Measurements from ENCODE around the gene PTPN6.

Gene PTPN6

DNA sequence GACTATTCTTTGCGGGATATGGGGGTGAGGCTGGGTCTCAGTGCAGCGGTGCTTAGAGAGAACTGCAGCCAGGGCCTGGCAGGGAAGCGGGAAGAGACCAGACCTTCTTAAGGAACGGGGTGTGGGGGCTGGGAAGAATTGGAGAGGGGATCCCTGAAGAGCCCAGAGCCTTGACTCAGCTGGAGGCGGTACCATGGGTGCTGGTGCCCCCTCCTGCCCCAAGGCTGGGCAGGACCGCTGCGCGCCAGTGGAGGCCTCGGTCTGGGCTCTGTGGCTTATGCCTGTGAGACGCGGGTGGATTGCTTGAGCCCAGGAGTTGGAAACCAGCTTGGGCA lies 8.9 kb upstream of the PTPN6 start:
- ATAC-seq = no peak

DNA sequence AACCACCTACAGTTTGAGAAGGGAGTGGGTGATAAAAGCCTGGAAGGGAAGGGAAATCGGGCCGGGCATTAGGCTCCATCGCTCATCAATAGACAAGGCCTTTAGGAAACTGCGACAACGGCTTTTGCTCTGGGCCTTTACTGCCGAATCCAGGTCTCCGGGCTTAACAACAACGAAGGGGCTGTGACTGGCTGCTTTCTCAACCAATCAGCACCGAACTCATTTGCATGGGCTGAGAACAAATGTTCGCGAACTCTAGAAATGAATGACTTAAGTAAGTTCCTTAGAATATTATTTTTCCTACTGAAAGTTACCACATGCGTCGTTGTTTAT lies 7.8 kb upstream of the PTPN6 start:
- ATAC-seq = peak; percentile 47 to 53

DNA sequence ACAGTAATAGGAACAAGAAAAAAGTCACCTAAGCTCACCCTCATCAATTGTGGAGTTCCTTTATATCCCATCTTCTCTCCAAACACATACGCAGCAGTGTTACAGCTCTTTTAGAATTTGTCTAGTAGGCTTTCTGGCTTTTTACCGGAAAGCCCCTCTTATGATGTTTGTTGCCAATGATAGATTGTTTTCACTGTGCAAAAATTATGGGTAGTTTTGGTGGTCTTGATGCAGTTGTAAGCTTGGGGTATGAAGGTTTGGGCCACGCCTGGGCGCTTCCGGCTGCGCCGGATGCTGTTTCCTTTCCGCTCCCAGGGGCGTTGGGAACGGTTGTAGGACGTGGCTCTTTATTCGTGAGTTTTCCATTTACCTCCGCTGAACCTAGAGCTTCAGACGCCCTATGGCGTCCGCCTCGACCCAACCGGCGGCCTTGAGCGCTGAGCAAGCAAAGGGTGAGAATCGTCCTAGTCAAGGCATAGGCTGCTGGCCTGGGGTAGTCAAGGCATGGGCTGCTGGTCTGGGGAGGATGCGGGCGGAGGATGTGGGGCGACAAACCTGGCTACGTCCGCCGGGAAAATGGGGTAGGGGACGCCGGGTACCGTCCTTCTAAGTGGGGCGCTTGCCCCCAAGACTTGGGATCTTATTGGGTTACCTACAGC lies 7.3 kb upstream of the PTPN6 start, which contains the start of the genes C12orf57 and RNU7-1:
Gene C12orf57, plus strand, starts transcription at position 301 of the 659 bp plus-strand sequence. Its CDS starts 100 bp downstream, at position 401.
Gene RNU7-1, plus strand, starts transcription at position 95 of the 659 bp plus-strand sequence.
- peak; percentile 70 to 77 for ATAC-seq

DNA sequence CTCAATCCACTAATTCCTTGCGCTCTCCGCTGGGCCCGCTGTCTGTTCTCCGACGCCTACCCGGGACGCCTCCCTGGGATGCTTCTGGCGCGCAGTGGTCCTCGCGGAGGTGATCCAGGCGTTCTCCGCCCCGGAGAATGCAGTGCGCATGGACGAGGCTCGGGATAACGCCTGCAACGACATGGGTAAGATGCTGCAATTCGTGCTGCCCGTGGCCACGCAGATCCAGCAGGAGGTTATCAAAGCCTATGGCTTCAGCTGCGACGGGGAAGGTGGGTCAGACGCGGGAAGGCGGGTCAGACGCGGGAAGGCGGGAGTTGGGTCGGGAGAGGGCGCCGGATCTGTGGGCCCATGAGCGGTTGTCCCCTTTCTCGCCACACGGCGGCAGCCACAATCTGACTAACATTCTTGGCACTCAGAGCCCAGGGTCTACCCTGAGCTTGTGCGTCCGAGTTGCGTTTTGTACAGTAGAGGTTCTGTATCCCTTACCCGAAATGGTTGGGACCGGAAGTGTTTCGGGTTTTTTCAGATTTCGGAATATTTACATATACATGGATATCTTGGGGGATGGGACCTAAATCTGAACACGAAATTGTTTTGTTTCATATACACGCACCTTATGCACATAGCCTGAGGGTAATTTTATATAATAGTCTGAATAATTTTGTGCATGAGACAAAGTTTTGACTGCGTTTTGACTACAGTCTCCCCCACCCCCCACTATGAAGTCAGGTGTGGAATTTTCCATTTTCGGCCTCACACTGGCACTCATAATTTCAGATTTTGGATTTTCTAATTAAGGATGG lies 6.6 kb upstream of the PTPN6 start:
- ATAC-seq = peak; percentile 47 to 54

DNA sequence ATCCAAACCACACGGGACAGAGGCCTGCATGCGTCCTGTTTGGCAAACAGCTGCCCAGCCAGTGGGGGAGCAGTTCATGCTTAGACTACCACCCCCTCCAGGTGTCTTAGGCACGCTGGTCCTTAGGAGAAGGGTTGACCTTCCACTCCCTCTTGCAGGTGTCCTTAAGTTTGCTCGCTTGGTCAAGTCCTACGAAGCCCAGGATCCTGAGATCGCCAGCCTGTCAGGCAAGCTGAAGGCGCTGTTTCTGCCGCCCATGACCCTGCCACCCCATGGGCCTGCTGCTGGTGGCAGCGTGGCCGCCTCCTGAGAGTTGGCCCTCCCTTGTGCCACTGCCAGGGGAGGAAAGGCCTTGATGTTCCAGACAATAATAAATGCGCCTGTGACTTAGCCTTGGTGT lies 5.5 kb upstream of the PTPN6 start:
- ATAC-seq = no peak

DNA sequence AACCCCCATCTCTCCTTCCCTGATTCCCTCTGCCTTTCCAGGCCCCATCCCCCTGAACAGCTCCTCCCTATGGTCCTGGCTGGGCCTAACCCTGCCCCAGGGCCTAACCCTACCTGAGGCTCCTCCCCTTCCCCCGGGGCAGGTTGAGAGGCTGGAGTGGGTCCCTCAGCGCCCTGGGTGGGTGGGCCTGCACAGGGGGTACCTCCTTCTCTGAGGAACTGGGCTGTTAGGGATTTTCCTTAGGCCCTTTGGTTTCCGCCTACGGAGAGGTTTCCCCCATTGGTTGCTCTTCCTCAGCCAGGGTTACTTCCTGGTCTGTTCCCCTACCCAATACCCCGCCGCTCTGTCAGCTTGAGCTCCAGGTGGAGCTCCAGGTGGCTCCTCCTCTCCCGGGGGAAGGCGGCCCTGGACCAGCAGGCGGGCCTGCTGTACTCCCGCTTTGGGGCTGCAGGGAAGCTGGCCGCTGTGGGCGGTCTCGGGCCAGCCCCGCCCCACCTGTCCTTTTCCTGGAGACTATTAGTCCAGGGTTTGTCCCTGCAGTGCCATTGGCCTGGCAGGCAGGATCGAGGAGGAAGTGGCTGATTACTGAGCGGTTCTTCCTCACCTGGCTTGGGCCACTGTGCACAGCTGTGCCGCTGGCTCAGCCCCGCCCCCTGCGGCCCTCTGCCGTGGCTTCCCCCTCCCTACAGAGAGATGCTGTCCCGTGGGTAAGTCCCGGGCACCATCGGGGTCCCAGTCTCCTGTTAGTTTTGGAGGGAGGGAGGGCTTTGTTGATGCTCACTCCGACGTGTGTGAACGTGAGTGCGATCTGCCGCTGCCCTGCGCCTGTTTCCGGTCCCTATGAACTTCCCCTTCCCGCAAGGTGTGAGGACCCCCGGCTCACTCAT lies 4.9 kb upstream of the PTPN6 start:
- ATAC-seq = no peak

DNA sequence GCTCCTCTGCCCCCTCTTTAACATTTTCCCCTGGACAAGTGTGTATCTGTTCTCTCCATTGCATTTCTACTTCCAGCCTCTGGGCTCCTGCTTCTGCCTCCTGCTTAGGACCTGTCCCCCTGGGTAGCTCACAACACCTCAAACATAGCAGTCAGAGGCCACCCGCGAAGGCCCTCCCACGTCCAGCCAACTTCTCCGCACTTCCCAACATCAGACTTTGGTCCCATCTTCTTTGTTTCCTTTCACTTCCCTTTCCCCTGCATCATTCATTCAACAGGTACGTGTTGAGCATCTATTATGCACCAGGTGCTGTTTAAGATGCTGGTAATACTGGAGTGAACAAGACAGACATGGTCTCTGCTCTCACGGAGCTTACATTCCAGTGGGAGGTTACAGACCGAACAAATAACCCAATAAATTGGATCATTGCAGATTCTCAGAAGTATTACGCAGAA lies 4.2 kb upstream of the PTPN6 start:
- no peak for ATAC-seq

DNA sequence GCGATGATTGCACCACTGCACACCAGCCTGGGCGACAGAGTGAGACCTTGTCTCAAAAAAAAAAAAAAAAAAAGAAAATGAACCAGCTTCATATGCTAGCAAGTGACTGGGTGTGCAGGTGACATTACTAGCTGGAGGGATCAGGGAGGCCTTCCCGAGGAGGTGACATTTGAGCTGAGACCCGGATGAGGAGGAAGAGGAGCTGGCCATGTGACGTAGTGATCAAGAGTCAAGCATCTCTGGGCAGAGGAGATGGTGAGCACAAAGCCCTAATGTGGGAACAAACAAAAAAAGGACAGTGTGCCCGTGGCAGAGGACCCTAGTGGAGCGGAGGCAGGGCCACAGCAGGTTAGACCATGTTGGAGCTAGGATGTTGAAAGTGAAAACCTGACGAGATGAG lies 3.5 kb upstream of the PTPN6 start:
- ATAC-seq = no peak

DNA sequence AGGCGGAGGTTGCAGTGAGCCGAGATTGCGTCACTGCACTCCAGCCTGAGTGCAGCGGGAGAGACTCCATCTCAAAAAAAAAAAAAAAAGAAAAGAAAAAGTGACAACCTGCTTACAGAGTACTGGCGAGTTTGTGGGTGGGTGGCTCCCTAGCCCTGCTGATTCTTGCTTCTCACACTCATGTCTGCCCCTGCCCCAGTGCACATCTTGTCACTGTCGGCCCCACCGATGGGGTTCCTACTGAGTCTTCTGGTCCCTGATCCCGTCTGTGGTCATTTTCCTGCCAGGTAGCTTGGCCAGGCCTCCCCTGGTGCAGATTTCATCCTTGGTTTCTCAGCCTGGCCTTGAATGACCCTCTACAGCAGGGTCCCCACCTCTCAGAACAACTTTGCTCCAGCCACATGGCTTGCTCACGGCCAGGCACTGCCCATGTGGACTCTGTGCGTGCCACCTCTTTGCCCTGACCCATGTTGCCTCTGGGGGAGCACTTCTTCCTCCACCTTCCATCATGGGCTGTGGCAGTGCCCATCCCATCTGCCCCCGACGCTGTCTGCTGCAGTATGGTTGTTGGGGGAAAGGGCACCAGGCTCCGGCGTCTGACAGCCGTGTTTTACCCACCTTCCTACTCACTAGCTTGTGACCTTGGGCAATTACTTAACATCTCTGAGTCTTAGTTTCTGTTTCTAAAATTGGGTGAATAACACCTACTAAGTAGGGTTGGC lies 2.1 kb upstream of the PTPN6 start:
- ATAC-seq = peak; percentile 30 to 44

DNA sequence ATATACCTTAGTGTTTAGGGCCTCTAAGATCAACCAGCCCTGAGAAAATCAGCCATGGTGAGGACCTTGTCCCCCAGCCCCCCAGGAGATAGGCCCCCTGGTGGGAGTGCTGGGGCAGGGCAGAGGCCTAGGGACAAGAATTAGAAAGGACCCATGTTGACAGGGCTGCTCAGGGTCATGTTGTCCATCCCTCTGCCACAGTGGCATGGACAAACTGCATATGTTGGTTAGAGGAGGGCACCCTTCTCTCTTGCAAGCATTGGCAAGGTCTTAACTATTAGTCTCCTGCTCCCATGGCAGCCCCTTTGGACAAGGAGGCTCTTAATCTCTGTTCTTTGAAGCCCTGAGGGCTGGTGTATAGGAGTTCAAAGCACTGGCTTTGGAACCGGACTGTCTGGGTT lies 755 bp upstream of the PTPN6 start:
- no peak for ATAC-seq

DNA sequence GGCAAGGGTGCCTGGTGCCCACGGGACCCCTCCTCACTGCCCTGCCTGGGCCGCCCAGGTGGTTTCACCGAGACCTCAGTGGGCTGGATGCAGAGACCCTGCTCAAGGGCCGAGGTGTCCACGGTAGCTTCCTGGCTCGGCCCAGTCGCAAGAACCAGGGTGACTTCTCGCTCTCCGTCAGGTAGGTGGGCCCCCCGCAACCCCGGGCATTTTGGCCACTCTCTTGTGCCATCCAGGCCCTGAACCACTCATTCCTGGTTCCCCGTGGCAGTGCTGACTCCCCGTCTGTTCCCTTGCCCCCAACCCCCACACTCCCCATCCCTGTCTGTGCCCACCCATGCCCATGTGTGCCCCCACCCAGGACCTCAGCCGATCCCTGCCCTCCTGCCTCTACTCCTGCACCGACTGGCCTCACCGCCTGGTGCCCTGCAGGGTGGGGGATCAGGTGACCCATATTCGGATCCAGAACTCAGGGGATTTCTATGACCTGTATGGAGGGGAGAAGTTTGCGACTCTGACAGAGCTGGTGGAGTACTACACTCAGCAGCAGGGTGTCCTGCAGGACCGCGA lies 480 bp downstream of the PTPN6 start:
- ATAC-seq = peak; percentile 4 to 10

DNA sequence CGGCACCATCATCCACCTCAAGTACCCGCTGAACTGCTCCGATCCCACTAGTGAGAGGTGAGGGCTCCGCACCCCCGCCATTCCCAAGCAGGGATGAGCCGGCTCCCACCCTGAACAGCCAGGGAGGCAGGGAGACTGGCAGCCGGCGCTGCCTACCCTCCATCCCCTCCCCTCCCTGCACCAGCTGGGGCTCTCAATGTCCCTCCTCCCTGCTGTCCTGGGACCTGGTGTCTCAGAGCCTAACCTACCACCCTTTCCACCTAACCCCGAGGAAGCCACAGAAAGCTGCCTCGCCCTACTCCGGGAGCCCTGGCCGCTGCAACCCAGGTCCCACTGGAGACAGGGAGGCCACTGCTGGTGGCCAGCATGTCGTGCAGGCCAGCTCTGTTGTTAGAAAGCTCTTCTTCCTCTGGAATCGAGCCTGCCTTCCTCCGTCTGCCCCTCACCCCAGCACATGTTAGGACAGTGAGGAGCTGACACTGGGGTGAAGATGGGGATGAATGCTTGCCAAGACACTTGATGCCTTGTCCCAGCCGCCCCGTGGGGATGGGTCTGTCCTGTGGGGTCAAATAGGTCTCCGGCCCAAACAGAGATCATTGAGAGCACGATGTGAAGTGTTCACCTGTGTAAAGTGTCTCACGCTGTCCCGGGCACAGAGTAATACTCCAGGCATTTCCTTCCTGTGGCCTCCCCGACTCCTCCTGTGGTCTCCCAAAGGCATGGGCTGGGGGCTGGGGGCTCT lies 1.1 kb downstream of the PTPN6 start:
- no peak for ATAC-seq

DNA sequence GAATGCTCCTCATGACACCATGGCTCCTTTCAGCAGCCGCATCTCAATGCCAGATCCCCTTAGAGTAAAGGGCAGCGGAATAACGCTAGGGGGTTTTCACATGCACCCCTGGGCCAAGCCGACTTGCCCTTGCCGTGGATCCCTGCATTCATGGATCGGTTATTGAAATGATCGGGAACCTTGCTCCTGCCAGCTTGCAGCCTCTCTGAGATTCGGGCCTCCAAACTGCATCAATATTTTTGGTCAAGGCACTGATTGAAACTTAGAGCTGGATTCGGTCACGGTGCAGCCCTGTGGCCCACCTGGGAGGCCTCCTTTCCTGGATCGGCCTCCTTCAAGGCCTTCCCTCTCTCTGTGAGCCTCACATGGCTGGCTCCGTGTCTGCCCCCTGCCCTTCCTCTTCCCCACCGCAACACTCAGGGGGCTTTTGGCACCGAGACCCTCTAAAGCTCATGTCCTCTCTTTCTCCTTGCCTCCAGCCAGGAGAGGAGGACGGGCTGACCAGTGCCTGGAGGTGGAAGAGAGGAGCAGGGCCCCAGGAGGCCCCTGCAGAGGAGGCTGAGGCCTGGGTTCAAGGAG lies 1.8 kb downstream of the PTPN6 start:
- ATAC-seq = no peak

DNA sequence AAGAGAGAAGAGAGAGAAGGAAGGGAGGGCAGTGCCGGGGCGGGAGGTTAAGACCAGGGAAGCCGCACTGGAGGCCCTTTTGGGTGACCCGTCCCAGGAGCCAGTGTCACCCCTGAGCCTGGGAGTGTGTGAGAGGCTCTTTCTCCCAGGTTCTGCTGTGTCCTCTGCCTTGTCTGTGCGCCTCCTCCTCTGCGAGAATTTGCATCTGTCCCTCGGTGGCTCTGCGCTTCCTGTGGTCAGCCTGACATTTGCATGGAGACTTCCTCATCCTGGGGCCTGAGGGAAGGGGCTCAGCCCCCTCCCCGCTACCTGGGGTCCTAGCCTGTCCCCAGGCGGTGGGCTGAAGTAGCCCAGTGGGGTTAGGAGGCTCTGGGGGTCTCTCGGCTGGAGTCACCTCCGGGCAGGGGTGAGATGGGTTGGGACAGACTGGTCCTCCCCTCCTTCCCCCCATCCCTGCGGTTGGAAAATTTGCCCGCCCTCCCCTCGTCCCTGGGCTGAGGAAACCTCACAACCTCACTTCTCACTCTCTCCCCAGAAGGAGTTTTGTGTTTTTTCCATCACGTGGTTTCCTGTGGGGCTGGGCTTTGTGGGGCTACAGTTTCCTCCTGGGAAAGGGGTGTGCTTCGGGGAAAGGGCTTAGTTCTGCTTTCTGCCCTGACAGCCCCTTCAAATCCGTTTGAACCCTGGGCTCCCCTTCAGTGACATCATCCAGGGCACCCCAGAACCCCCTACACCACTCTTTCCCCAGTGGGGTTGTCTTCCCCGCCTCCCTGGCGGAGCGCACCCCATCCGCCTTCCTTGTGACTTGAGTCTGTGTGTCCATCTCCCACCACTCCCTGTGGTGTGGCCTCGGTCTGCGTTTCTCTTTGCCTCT lies 2.5 kb downstream of the PTPN6 start:
- ATAC-seq = peak; percentile 26 to 28

DNA sequence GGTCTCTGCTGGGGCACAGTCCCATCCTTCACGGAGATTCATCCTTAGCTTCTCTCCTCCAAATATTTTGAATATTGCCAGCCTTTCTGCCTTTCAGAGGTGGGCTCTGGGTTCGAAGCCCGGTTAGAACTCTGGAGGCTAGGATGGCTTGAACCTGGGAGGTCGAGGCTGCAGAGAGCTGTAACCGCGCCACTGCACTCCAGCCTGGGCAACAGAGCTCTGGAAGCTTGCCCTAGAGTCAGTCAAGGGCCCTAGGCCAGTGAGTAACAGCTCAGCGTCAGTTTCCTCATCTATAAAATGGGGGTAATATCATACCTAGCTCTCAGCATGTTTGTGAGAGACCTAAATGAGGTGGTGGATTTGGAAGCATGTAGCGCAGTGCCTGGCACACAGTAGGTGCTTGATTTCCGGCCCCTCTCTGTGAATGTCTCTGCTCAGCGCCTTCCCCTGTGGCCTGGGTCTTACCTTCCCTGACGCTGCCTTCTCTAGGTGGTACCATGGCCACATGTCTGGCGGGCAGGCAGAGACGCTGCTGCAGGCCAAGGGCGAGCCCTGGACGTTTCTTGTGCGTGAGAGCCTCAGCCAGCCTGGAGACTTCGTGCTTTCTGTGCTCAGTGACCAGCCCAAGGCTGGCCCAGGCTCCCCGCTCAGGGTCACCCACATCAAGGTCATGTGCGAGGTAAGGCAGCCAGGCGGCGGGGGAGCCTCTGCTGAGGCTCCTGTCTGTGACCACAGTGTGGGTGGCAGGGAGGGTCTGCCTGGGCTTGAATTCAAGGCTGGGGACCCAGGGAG lies 3.4 kb downstream of the PTPN6 start:
- ATAC-seq = no peak

DNA sequence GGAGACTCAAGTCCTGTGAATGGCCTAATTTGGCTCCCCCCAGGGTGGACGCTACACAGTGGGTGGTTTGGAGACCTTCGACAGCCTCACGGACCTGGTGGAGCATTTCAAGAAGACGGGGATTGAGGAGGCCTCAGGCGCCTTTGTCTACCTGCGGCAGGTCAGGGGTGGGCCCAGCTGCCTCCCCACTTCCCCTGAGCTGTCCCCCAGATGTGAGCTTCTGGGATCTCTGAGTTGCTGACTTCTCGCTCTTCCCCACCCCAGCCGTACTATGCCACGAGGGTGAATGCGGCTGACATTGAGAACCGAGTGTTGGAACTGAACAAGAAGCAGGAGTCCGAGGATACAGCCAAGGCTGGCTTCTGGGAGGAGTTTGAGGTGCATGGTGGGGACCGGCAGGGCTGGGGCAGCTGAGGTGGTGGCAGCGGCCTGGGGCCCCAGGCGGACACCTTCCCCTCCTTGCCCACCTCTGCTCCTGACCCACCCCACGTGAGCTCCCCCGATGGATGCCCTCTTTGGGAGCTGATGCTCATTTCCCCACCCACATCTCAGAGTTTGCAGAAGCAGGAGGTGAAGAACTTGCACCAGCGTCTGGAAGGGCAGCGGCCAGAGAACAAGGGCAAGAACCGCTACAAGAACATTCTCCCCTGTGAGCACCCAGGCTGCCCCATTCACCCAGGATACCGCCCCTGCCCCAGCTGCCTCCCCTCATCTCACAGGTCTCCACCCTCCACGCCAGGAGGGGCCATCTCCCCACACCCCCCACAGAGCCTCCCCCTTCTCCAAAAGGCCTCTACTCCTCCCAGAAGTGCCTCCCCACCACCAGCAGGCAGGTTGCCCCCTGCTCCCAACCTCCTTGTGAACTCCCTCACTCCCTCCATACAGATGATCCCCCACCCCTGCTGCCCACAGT lies 4.2 kb downstream of the PTPN6 start:
- ATAC-seq = no peak

DNA sequence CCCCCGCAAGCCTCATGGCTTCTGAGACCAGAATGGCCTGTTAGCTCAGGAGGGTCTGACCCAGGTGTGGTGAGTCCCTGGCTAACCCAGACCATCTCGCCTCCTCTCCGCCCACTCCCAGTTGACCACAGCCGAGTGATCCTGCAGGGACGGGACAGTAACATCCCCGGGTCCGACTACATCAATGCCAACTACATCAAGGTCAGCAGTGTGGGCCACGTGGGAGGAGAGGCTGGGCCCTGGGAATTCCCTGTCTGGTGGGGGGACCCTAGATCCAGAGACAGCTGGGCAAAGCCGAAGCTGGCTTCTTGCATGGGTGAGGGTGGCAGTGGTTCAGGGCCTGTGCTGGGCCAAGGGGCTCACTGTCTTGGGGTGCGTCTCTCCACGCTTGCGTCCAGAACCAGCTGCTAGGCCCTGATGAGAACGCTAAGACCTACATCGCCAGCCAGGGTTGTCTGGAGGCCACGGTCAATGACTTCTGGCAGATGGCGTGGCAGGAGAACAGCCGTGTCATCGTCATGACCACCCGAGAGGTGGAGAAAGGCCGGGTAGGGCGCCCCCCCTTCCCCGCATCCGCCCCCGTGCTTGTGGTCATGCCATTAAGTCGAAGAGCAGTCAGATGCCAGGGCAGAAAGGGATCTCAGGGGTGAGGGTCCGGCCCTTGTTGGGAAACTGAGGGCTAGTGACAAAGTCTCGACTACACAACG lies 5.0 kb downstream of the PTPN6 start:
- no peak for ATAC-seq

Measured in activated CD4-positive, CD25-positive, alpha-beta regulatory T cell treated with anti-CD3 and anti-CD28 coated beads, Interleukin-2, amount 50 U/mL, for 24 hours (primary cell).